K562 (cell line): ENCODE measurements around the gene WWOX. TPM values are rescaled to one million over a fixed set of nuclear protein-coding genes. Genes with fewer than 3 reads are reported as not detected.

Source experiments
- ATAC-seq: fragments of 200-7000 bp; cut with Tn5 transposase; 3 replicates; pipeline ENCODE4 v1.9.1; 2020; ENCODE audit warnings: moderate library complexity
- BruUV-seq: library from RNA; stranded (reverse); fragments of 400-500 nt; replicated peaks from 2 replicates; lab custom pipeline; 2021; lab: Mats Ljungman, UMichigan
- CTCF ChIA-PET: fragments of 300-600 bp; formaldehyde crosslinking; extraction: SDS; loops from one replicate; lab custom pipeline; 2021; ENCODE audit warnings: low intra/inter-chr PET ratio; lab: Yijun Ruan, JAX
- POLR2A ChIA-PET: fragments of 300-600, 350-650 bp; sonication (Branson Sonifier 250); formaldehyde crosslinking; extraction: SDS; loops from one replicate; lab custom pipeline; 2021; ENCODE audit warnings: antibody characterized with exemption, inconsistent platforms; lab: Yijun Ruan, JAX
- DNase-seq, 4 experiments: peaks; one replicate each; pipeline versions ENCODE4 v3.0.0 to v3.0.0-alpha.2; 2011 to 2018; ENCODE audit warnings: low spot score in 3 of 4, mixed read lengths in 3 of 4; ENCODE audit errors: extremely low read depth in 1 of 4
- FAIRE-seq: peaks from 2 replicates; lab custom pipeline; 2011; peaks lifted over from hg19 to GRCh38; lab: Jason Lieb, UNC
- H2AFZ ChIP-seq: 2 replicates; pipeline ENCODE4 v1.6.0; 2011; ENCODE audit warnings: low read depth, low read length, control low read depth, inconsistent platforms
- H3K27ac ChIP-seq: fragments of 200-600 bp; 3 replicates; pipeline ENCODE4 v1.8.0; 2011; ENCODE audit warnings: low read depth, mild to moderate bottlenecking, control low read depth, inconsistent platforms, low read length, moderate library complexity, mixed read lengths; ENCODE audit errors: extremely low read depth
- H3K27me3 ChIP-seq, 2 experiments: fragments of 300-600 bp in 1 of 2; 2 replicates in 1 of 2; 3 replicates in 1 of 2; pipeline versions ENCODE4 v1.6.0 to v1.8.0; 2011; ENCODE audit warnings: inconsistent platforms in 2 of 2, low read length in 2 of 2, mild to moderate bottlenecking in 1 of 2, mixed read lengths in 1 of 2, moderate library complexity in 1 of 2; ENCODE audit not compliant: control insufficient read depth in 2 of 2, insufficient read depth in 2 of 2
- H3K36me3 ChIP-seq: fragments of 300-600 bp; 3 replicates; pipeline ENCODE4 v1.8.0; 2011; ENCODE audit warnings: mild to moderate bottlenecking, low read length, inconsistent platforms; ENCODE audit not compliant: control insufficient read depth, insufficient read depth
- H3K4me1 ChIP-seq, 2 experiments: fragments of 200-600 bp in 1 of 2; replicated peaks in 1 of 2; 2 replicates in 1 of 2; 3 replicates in 1 of 2; pipeline versions ENCODE4 v1.5.1 to v1.8.0; 2011; ENCODE audit warnings: inconsistent platforms in 2 of 2, low read length in 2 of 2, mild to moderate bottlenecking in 1 of 2, mixed read lengths in 1 of 2, moderate library complexity in 1 of 2; ENCODE audit not compliant: control insufficient read depth in 2 of 2, insufficient read depth in 2 of 2
- H3K4me2 ChIP-seq: 2 replicates; pipeline ENCODE4 v1.6.1; 2011; ENCODE audit warnings: low read length, control low read depth, inconsistent platforms, mixed read lengths; ENCODE audit not compliant: insufficient read depth
- H3K4me3 ChIP-seq: fragments of 200-600 bp; sonication (generic), shearing (Covaris generic); 2 replicates; pipeline ENCODE4 v1.5.1; 2016; ENCODE audit warnings: control low read depth, inconsistent platforms
- H3K79me2 ChIP-seq: fragments of 200-600 bp; 3 replicates; pipeline ENCODE4 v1.8.0; 2011; ENCODE audit warnings: low read length, inconsistent platforms; ENCODE audit not compliant: control insufficient read depth, insufficient read depth
- H3K9ac ChIP-seq, 2 experiments: 2 replicates each; pipeline versions ENCODE4 v1.6.0 to v1.6.1; 2011; ENCODE audit warnings: low read depth in 2 of 2, low read length in 2 of 2, control low read depth in 1 of 2, inconsistent platforms in 1 of 2, mild to moderate bottlenecking in 1 of 2, mixed read lengths in 1 of 2; ENCODE audit not compliant: insufficient read depth in 1 of 2
- H3K9me1 ChIP-seq: one replicate; pipeline ENCODE4 v1.6.0; 2011; ENCODE audit warnings: inconsistent platforms, mild to moderate bottlenecking, low read length, moderate library complexity; ENCODE audit not compliant: control insufficient read depth, insufficient read depth
- H3K9me3 ChIP-seq: replicated peaks from 2 replicates; pipeline ENCODE4 v1.5.1; 2011; ENCODE audit warnings: low read depth, low read length, inconsistent platforms; ENCODE audit not compliant: control insufficient read depth, insufficient read depth
- H4K20me1 ChIP-seq: replicated peaks from 2 replicates; pipeline ENCODE4 v1.6.1; 2011; ENCODE audit warnings: low read length, inconsistent platforms, mixed read lengths; ENCODE audit not compliant: control insufficient read depth, insufficient read depth
- CTCFL ChIP-seq: IDR thresholded peaks from 2 replicates; pipeline ENCODE4 v1.6.1; 2011; ENCODE audit warnings: borderline replicate concordance, low read depth, mild to moderate bottlenecking, moderate library complexity, low read length; ENCODE audit not compliant: insufficient read depth, poor library complexity, severe bottlenecking
- E2F5 ChIP-seq: sonication (generic); formaldehyde crosslinking; IDR thresholded peaks from 2 replicates; pipeline ENCODE4 v1.8.0; 2022; ENCODE audit warnings: mild to moderate bottlenecking, missing genetic modification reagents
- MTA1 ChIP-seq: fragments of 450-650 bp; IDR thresholded peaks from 2 replicates; pipeline ENCODE4 v1.6.1; 2017; ENCODE audit warnings: borderline replicate concordance
- NFIC ChIP-seq: fragments of 450-650 bp; IDR thresholded peaks from 2 replicates; pipeline ENCODE4 v1.6.1; 2017; ENCODE audit warnings: mild to moderate bottlenecking, inconsistent platforms
- NR2F6 ChIP-seq: fragments of 450-650 bp; formaldehyde crosslinking; IDR thresholded peaks from 2 replicates; pipeline ENCODE4 v1.4.0; 2020; ENCODE audit warnings: mild to moderate bottlenecking
- NR3C1 ChIP-seq: sonication (generic); formaldehyde crosslinking; IDR thresholded peaks from 2 replicates; pipeline ENCODE4 v1.8.1; 2022; ENCODE audit warnings: missing genetic modification reagents
- RCOR1 ChIP-seq, 2 experiments: IDR thresholded peaks; 2 replicates each; pipeline ENCODE4 v1.6.1; 2012; ENCODE audit warnings: low read depth in 2 of 2, low read length in 2 of 2, borderline replicate concordance in 1 of 2, improper control_type of control experiment in 1 of 2
- SLC30A9 ChIP-seq: fragments of 250-450 bp; sonication (Bioruptor Pico); IDR thresholded peaks from 2 replicates; pipeline ENCODE4 v1.8.0; 2022; ENCODE audit warnings: mild to moderate bottlenecking, moderate library complexity
- TFAP4 ChIP-seq: sonication (generic); formaldehyde crosslinking; IDR thresholded peaks from 2 replicates; pipeline ENCODE4 v1.8.0; 2022; ENCODE audit warnings: missing genetic modification reagents, mild to moderate bottlenecking, moderate library complexity, borderline replicate concordance
- TGIF2 ChIP-seq: sonication (generic); formaldehyde crosslinking; IDR thresholded peaks from 2 replicates; pipeline ENCODE4 v1.8.1; 2022; ENCODE audit warnings: mild to moderate bottlenecking, missing genetic modification reagents, moderate library complexity
- ZBTB5 ChIP-seq: fragments of 450-650 bp; IDR thresholded peaks from 2 replicates; pipeline ENCODE4 v1.6.1; 2017; ENCODE audit warnings: antibody characterized with exemption
- ZFP30 ChIP-seq: fragments of 250-450 bp; sonication (Bioruptor Pico); IDR thresholded peaks from 2 replicates; pipeline ENCODE4 v1.8.0; 2022; ENCODE audit warnings: moderate library complexity, mild to moderate bottlenecking, inconsistent platforms, borderline replicate concordance
- ZNF384 ChIP-seq: IDR thresholded peaks from 2 replicates; pipeline ENCODE4 v1.6.1; 2012; ENCODE audit warnings: low read depth, low read length, improper control_type of control experiment
- ZNF75A ChIP-seq: fragments of 450-650 bp; formaldehyde crosslinking; IDR thresholded peaks from 2 replicates; pipeline ENCODE4 v1.4.0; 2020; ENCODE audit warnings: mild to moderate bottlenecking
- ZNF79 ChIP-seq: fragments of 250-450 bp; sonication (Bioruptor Pico); IDR thresholded peaks from 2 replicates; pipeline ENCODE4 v1.4.0; 2020; ENCODE audit warnings: low read depth, mild to moderate bottlenecking, moderate library complexity
- WGBS: fragments of 100-300 bp; shearing (Covaris generic); methylation state at CpG from one replicate; pipeline ENCODE4 v1.1.6; 2016; ENCODE audit warnings: low coverage, mixed read lengths; ENCODE audit not compliant: insufficient coverage; ENCODE audit errors: missing lambda C conversion rate; 5-methylcytosine and 5-hydroxymethylcytosine counted together
- in situ Hi-C: fragments of 300-500 bp; cut with MboI; formaldehyde crosslinking; loops from 4 replicates; pipeline ENCODE4 v1.15.0; 2018; ENCODE audit warnings: inconsistent platforms, mixed read lengths
- intact Hi-C: fragments of 100-400 bp; cut with micrococcal nuclease; formaldehyde crosslinking; loops from 2 replicates; pipeline ENCODE4 v1.14.2; 2022
- polyA plus RNA-seq, 8 experiments: library from polyadenylated mRNA; depleted of rRNA in 4 of 8; stranded (reverse) in 5 of 8; unstranded in 3 of 8; fragments of >200 nt; fragmentation: Nextera tagmentation in 2 of 8; fragmentation: Illumina TruSeq in 1 of 8; extraction: Ambion mirVana in 2 of 8; extraction: Trizol in 1 of 8; gene quantifications; 2 replicates each; pipeline versions ENCODE4 v1.2.1 to v1.2.3, GENCODE V29; 2011 to 2014; ENCODE audit warnings: inconsistent platforms in 1 of 8, missing spikeins in 1 of 8
- total RNA-seq, 7 experiments: library from RNA; depleted of rRNA in 6 of 7; stranded (reverse); fragments of >200 nt in 6 of 7; fragmentation: Illumina TruSeq in 2 of 7; extraction: Trizol in 2 of 7; gene quantifications; 2 replicates each; pipeline versions ENCODE4 v1.2.1 to v1.2.3, GENCODE V29; 2011 to 2021; ENCODE audit warnings: low replicate concordance in 1 of 7

Gene WWOX
- total and polyA plus RNA-seq, 9 of the 15 experiments (the other 6 are each of a cell fraction or from before 2014, with no cell fraction given), result 1.6 to 22.7 (median 8.1) TPM

GRCh38 chr16:79055251-79055970 is 956.0 kb downstream of the WWOX start:
- no peak for FAIRE-seq
- no peaks in the 10 kb centered on the region for H3K9me3 ChIP-seq
- no peak overlapping the region for H3K27ac ChIP-seq
- ChIA-PET POLR2A (no interaction called here), CTCF (no interaction called here)
- no peaks in the 10 kb centered on the region; a peak in 1 of 5 replicates for H3K27me3 ChIP-seq
- H2AFZ ChIP-seq, result no peak overlapping the region
- no peaks in the 10 kb centered on the region for H4K20me1 ChIP-seq
- H3K4me1 ChIP-seq, result no peaks in the 10 kb centered on the region
- ATAC-seq, result no peak
- H3K79me2 ChIP-seq, result no peaks in the 10 kb centered on the region
- in situ Hi-C loops, result no loop called here
- H3K9me1 ChIP-seq, result no peaks in the 10 kb centered on the region
- no peak for DNase-seq
- H3K4me3 ChIP-seq, result no peak overlapping the region
- no TSS peak for BruUV-seq
- no peaks in the 10 kb centered on the region for H3K36me3 ChIP-seq
- 0% methylated on average over 3 of the region's 3 CpGs for WGBS
- no peak overlapping the region for H3K9ac ChIP-seq
- H3K4me2 ChIP-seq, result no peak overlapping the region
- intact Hi-C loops, result no loop called here
- TF ChIP-seq NR3C1 (CRISPR knock-in tag), result no peak
- TF ChIP-seq NR2F6 (CRISPR knock-in tag), result no peak
- TF ChIP-seq E2F5, result no peak
- no peak for TF ChIP-seq CTCFL
- TF ChIP-seq MTA1, result no peak
- TF ChIP-seq TFAP4 (CRISPR knock-in tag), result no peak
- TF ChIP-seq SLC30A9 (CRISPR knock-in tag), result no peak
- TF ChIP-seq TGIF2, result no peak
- no peak for TF ChIP-seq ZBTB5
- no peak for TF ChIP-seq ZNF79 (CRISPR knock-in tag)
- TF ChIP-seq ZNF75A (CRISPR knock-in tag), result no peak
- TF ChIP-seq ZFP30 (CRISPR knock-in tag), result no peak
- TF ChIP-seq ZNF384, result no peak
- no peak for TF ChIP-seq RCOR1 (IDR thresholded peaks at IDR 0.05; ENCODE audit: borderline replicate concordance in 1 of 2, low read depth in 2 of 2, low read length in 2 of 2)
- TF ChIP-seq NFIC, result no peak
